H9 (cell line): ENCODE data around the gene ZSWIM9. TPM values are rescaled to one million over a fixed set of nuclear protein-coding genes. Genes with fewer than 3 reads are reported as not detected.

Experiments
- DNase-seq: peaks from one replicate; pipeline ENCODE4 v3.0.0-alpha.2; 2017
- H2AFZ ChIP-seq: one replicate; pipeline ENCODE4 v1.6.1; 2013; ENCODE audit warnings: mild to moderate bottlenecking, low read length, control low read depth, moderate library complexity
- H2AK5ac ChIP-seq: 2 replicates; pipeline ENCODE4 v1.6.1; 2013; ENCODE audit warnings: low read length, control low read depth, mixed read lengths; ENCODE audit not compliant: insufficient read length
- H2BK120ac ChIP-seq: one replicate; pipeline ENCODE4 v1.6.1; 2013; ENCODE audit warnings: low read depth, mild to moderate bottlenecking, low read length, control low read depth, inconsistent platforms; ENCODE audit not compliant: poor library complexity, severe bottlenecking
- H2BK12ac ChIP-seq: 2 replicates; pipeline ENCODE4 v1.6.1; 2013; ENCODE audit warnings: low read length, control low read depth, mixed read lengths, low read depth; ENCODE audit not compliant: insufficient read length
- H2BK15ac ChIP-seq: 2 replicates; pipeline ENCODE4 v1.6.1; 2013; ENCODE audit warnings: low read depth, low read length, control low read depth
- H2BK20ac ChIP-seq: one replicate; pipeline ENCODE4 v1.6.1; 2013; ENCODE audit warnings: low read depth, mild to moderate bottlenecking, low read length, control low read depth, inconsistent platforms; ENCODE audit not compliant: poor library complexity, severe bottlenecking
- H2BK5ac ChIP-seq: 2 replicates; pipeline ENCODE4 v1.6.1; 2013; ENCODE audit warnings: low read length, control low read depth, mixed read lengths; ENCODE audit not compliant: insufficient read length
- H3K14ac ChIP-seq: 2 replicates; pipeline ENCODE4 v1.6.1; 2013; ENCODE audit warnings: low read length, control low read depth; ENCODE audit not compliant: insufficient read depth
- H3K18ac ChIP-seq: 2 replicates; pipeline ENCODE4 v1.6.1; 2013; ENCODE audit warnings: low read depth, mild to moderate bottlenecking, mixed read lengths, low read length, control low read depth; ENCODE audit not compliant: insufficient read length
- H3K23ac ChIP-seq: 2 replicates; pipeline ENCODE4 v1.6.1; 2013; ENCODE audit warnings: low read length, control low read depth, mixed read lengths, low read depth; ENCODE audit not compliant: insufficient read length
- H3K23me2 ChIP-seq: 2 replicates; pipeline ENCODE4 v1.6.1; 2013; ENCODE audit warnings: low read depth, mild to moderate bottlenecking, mixed read lengths, low read length, control low read depth; ENCODE audit not compliant: insufficient read length, poor library complexity, severe bottlenecking
- H3K27ac ChIP-seq: 2 replicates; pipeline ENCODE4 v1.5.1; 2013; ENCODE audit warnings: low read length, control low read depth, mixed read lengths, low read depth; ENCODE audit not compliant: insufficient read length
- H3K27me3 ChIP-seq: 2 replicates; pipeline ENCODE4 v1.6.1; 2013; ENCODE audit warnings: low read length, control low read depth, inconsistent platforms; ENCODE audit not compliant: insufficient read depth
- H3K4ac ChIP-seq: 2 replicates; pipeline ENCODE4 v1.6.1; 2013; ENCODE audit warnings: low read depth, mild to moderate bottlenecking, control low read depth, inconsistent platforms, low read length, moderate library complexity
- H3K4me1 ChIP-seq: 2 replicates; pipeline ENCODE4 v1.6.1; 2013; ENCODE audit warnings: low read length, control low read depth, inconsistent platforms; ENCODE audit not compliant: insufficient read depth
- H3K4me2 ChIP-seq: 2 replicates; pipeline ENCODE4 v1.6.1; 2013; ENCODE audit warnings: low read length, control low read depth, mixed read lengths; ENCODE audit not compliant: insufficient read length, insufficient read depth
- H3K56ac ChIP-seq: 2 replicates; pipeline ENCODE4 v1.6.1; 2013; ENCODE audit warnings: low read depth, mild to moderate bottlenecking, mixed read lengths, low read length, control low read depth; ENCODE audit not compliant: insufficient read length
- H3K79me1 ChIP-seq: 2 replicates; pipeline ENCODE4 v1.6.1; 2013; ENCODE audit warnings: low read depth, mild to moderate bottlenecking, moderate library complexity, low read length, control low read depth, inconsistent platforms; ENCODE audit not compliant: insufficient read depth, poor library complexity, severe bottlenecking
- H3K79me2 ChIP-seq: 2 replicates; pipeline ENCODE4 v1.6.1; 2013; ENCODE audit warnings: low read length, control low read depth, inconsistent platforms; ENCODE audit not compliant: insufficient read depth
- H3K9ac ChIP-seq: 2 replicates; pipeline ENCODE4 v1.6.1; 2013; ENCODE audit warnings: low read length, control low read depth, mixed read lengths; ENCODE audit not compliant: insufficient read length; ENCODE audit errors: extremely low read depth
- H3K9me3 ChIP-seq: one replicate; pipeline ENCODE4 v1.6.1; 2013; ENCODE audit warnings: low read depth, low read length, inconsistent platforms; ENCODE audit not compliant: control insufficient read depth
- H3T11ph ChIP-seq: one replicate; pipeline ENCODE4 v1.6.1; 2013; ENCODE audit warnings: mild to moderate bottlenecking, low read length, control low read depth, inconsistent platforms
- H4K20me1 ChIP-seq: one replicate; pipeline ENCODE4 v1.6.1; 2013; ENCODE audit not compliant: control insufficient read depth, insufficient read length, insufficient read depth
- H4K5ac ChIP-seq: 2 replicates; pipeline ENCODE4 v1.6.1; 2013; ENCODE audit warnings: low read depth, mild to moderate bottlenecking, mixed read lengths, low read length, control low read depth; ENCODE audit not compliant: insufficient read length
- H4K8ac ChIP-seq: replicated peaks from 2 replicates; pipeline ENCODE4 v1.6.1; 2013; ENCODE audit warnings: low read length, control low read depth, mixed read lengths, low read depth; ENCODE audit not compliant: insufficient read length
- H4K91ac ChIP-seq: 2 replicates; pipeline ENCODE4 v1.6.1; 2013; ENCODE audit warnings: low read depth, mild to moderate bottlenecking, moderate library complexity, mixed read lengths, low read length, control low read depth; ENCODE audit not compliant: insufficient read length
- H3K27ac Mint-ChIP-seq, 3 experiments: 2 replicates in 2 of 3; 3 replicates in 1 of 3; pipeline ENCODE4 v1.8.0; 2020 to 2021; ENCODE audit warnings: mixed read lengths in 3 of 3, mild to moderate bottlenecking in 1 of 3, moderate library complexity in 1 of 3
- H3K27me3 Mint-ChIP-seq: 2 replicates; pipeline ENCODE4 v1.8.0; 2021; ENCODE audit warnings: low read depth, mild to moderate bottlenecking, moderate library complexity, mixed read lengths
- H3K36me3 Mint-ChIP-seq, 3 experiments: 2 replicates in 2 of 3; 3 replicates in 1 of 3; pipeline ENCODE4 v1.8.0; 2020 to 2021; ENCODE audit warnings: low read depth in 3 of 3, mixed read lengths in 3 of 3; ENCODE audit not compliant: insufficient read depth in 1 of 3
- H3K4me1 Mint-ChIP-seq, 2 experiments: 2 replicates each; pipeline ENCODE4 v1.8.0; 2020; ENCODE audit warnings: mixed read lengths in 2 of 2
- H3K4me3 Mint-ChIP-seq, 2 experiments: 2 replicates in 1 of 2; 3 replicates in 1 of 2; pipeline ENCODE4 v1.8.0; 2020 to 2021; ENCODE audit warnings: mild to moderate bottlenecking in 2 of 2, mixed read lengths in 2 of 2, moderate library complexity in 1 of 2
- H3K9me3 Mint-ChIP-seq, 2 experiments: 2 replicates in 1 of 2; 3 replicates in 1 of 2; pipeline ENCODE4 v1.8.0; 2020; ENCODE audit warnings: mild to moderate bottlenecking in 2 of 2, mixed read lengths in 2 of 2, moderate library complexity in 1 of 2
- WGBS: extraction: QIAGEN DNeasy Blood & Tissue Kit; methylation state at CpG from one replicate; pipeline ENCODE4 v1.1.7; 2013; ENCODE audit warnings: missing lambda C conversion rate, low lambda C conversion rate, mixed read lengths; ENCODE audit not compliant: insufficient read length; ENCODE audit errors: extremely low coverage; 5-methylcytosine and 5-hydroxymethylcytosine counted together
- total RNA-seq: library from RNA; stranded (reverse); gene quantifications from 2 replicates; pipeline ENCODE4 v1.2.1, GENCODE V29; 2021
- TF ChIP-seq, protein P1 (sequence below): fragments of 200-600 bp; sonication (generic); conservative IDR thresholded peaks from 3 replicates; pipeline ENCODE4 v1.8.0; 2021; ENCODE audit warnings: antibody characterized with exemption, mild to moderate bottlenecking

ZSWIM9 gene
- total RNA-seq, 1 experiment from 2014 or later, result 8.9 TPM

DNA sequence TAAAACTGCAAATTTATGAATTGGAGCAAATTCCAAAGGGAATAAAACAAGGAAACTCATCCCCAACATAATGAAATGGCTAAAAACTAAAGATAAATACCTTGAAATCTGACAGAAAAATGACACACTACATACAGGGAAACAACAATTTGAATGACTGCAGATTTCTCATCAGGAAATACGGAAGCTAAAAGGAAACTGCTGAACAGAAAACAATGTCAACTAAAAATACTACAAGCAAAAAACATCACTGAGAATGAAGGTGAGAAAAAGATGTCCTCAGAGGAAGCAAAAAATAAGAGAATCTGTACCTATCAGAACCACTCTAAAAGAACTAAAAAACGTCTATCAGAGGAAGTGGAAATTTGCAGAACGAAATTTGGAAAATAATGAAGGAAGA, 39.5 kb downstream of the ZSWIM9 start:
- H3K4me2 ChIP-seq, result no peak overlapping the region
- Mint-ChIP-seq H3K4me3 (no peak overlapping the region), H3K27ac (no peak overlapping the region), H3K36me3 (peaks cover 0 to 4% (median 0%) of the 10 kb centered on the region in 3 experiments; a peak in 4 of 7 replicates), H3K27me3 (peaks cover 2% of the 10 kb centered on the region), H3K9me3 (peaks cover 0 to 2% of the 10 kb centered on the region in 2 experiments; a peak in 1 of 5 replicates), H3K4me1 (no peaks in the 10 kb centered on the region)
- no peaks in the 10 kb centered on the region for H3K4me1 ChIP-seq
- no peak overlapping the region for H3K14ac ChIP-seq
- no peak overlapping the region for H3K56ac ChIP-seq
- H3K23me2 ChIP-seq, result no peaks in the 10 kb centered on the region
- no peak overlapping the region for H2BK5ac ChIP-seq
- TF ChIP-seq, protein P1, sequence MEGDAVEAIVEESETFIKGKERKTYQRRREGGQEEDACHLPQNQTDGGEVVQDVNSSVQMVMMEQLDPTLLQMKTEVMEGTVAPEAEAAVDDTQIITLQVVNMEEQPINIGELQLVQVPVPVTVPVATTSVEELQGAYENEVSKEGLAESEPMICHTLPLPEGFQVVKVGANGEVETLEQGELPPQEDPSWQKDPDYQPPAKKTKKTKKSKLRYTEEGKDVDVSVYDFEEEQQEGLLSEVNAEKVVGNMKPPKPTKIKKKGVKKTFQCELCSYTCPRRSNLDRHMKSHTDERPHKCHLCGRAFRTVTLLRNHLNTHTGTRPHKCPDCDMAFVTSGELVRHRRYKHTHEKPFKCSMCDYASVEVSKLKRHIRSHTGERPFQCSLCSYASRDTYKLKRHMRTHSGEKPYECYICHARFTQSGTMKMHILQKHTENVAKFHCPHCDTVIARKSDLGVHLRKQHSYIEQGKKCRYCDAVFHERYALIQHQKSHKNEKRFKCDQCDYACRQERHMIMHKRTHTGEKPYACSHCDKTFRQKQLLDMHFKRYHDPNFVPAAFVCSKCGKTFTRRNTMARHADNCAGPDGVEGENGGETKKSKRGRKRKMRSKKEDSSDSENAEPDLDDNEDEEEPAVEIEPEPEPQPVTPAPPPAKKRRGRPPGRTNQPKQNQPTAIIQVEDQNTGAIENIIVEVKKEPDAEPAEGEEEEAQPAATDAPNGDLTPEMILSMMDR, result no peak
- DNase-seq, result no peak
- H3K79me2 ChIP-seq, result no peaks in the 10 kb centered on the region
- H2AK5ac ChIP-seq, result no peak overlapping the region
- no peak overlapping the region for H3K4ac ChIP-seq
- H2BK15ac ChIP-seq, result no peak overlapping the region
- H3K79me1 ChIP-seq, result no peaks in the 10 kb centered on the region
- H2BK120ac ChIP-seq, result no peak overlapping the region
- H3K27me3 ChIP-seq, result no peaks in the 10 kb centered on the region
- no peak overlapping the region for H3K18ac ChIP-seq
- no peaks in the 10 kb centered on the region for H3K9me3 ChIP-seq
- H4K91ac ChIP-seq, result no peak overlapping the region
- no peak overlapping the region for H4K8ac ChIP-seq
- H3K9ac ChIP-seq, result no peak overlapping the region
- no peak overlapping the region for H3T11ph ChIP-seq
- no peak overlapping the region for H4K5ac ChIP-seq
- no peak overlapping the region for H2BK20ac ChIP-seq
- no CpG with 5 or more reads among the region's 3 CpGs for WGBS
- H2BK12ac ChIP-seq, result no peak overlapping the region
- H3K27ac ChIP-seq, result no peak overlapping the region
- H3K23ac ChIP-seq, result no peak overlapping the region
- no peak overlapping the region for H2AFZ ChIP-seq
- no peaks in the 10 kb centered on the region for H4K20me1 ChIP-seq
